ENCODE results near the gene TEX10. TPM values are rescaled to one million over a fixed set of nuclear protein-coding genes. Genes with fewer than 3 reads are reported as not detected.

The TEX10 gene
- total and polyA plus RNA-seq, 2 of the 4 experiments (the other 2 are of a cell fraction) = 16.2 to 43.9 TPM

- no peak overlapping the region for H3K9ac ChIP-seq (ENCODE audit: low read depth, low read length)
- no peaks in the 10 kb centered on the region for H3K27me3 ChIP-seq (ENCODE audit: control insufficient read depth, insufficient read depth, low read length)
- H2BK5ac ChIP-seq (ENCODE audit: low read depth, low read length, poor library complexity, severe bottlenecking) = peak overlapping the region; percentile 99
- H3K56ac ChIP-seq (ENCODE audit: extremely low read depth, insufficient read depth, low read length) = peak overlapping the region; percentile 88
- DNase-seq (peak; percentile 77), ATAC-seq (ENCODE audit: low read depth) (peak; percentile 93)
- WGBS, 2 experiments (ENCODE audit: extremely low coverage in 2 of 2, insufficient read length in 1 of 2) = no CpG with 5 or more reads among the region's 4 CpGs
- in situ Hi-C loops (cut with MboI; ENCODE audit: low sequenced_read_pairs) = no loop called here
- peak overlapping the region; percentile 98 for H2BK20ac ChIP-seq (ENCODE audit: low read depth, low read length)
- H2BK120ac ChIP-seq (ENCODE audit: low read depth, low read length) = peak overlapping the region; percentile 98
- CTCF ChIA-PET = interaction anchor here (0.7 to 1.3 kb wide), 2 partner anchors 9 to 57 kb away, joined by 3 to 4 read pairs; no protein-coding TSS in a partner anchor
- H4K91ac ChIP-seq (ENCODE audit: insufficient read depth, low read depth, low read length) = peak overlapping the region; percentile 91
- peak overlapping the region; percentile 87 for H2AFZ ChIP-seq (replicated peaks; ENCODE audit: low read length, poor library complexity)
- peak overlapping the region; percentile 39; the same call in 1 of the 2 replicates for H3K4me2 ChIP-seq (ENCODE audit: low read depth, low read length)
- peak overlapping the region; percentile 7 for H2AK9ac ChIP-seq (replicated peaks; ENCODE audit: low read depth, low read length, poor library complexity)
- no TSS peak for BruUV-seq (replicated peaks)
- peak overlapping the region; percentile 94; the same call in 1 of the 2 replicates for H3K23ac ChIP-seq (ENCODE audit: low read depth, low read length)
- dilution Hi-C loops (cut with HindIII; ENCODE audit: low sequenced_read_pairs, unreplicated experiment) = no loop called here
- H3K4me3 ChIP-seq (ENCODE audit: insufficient read depth, low read depth, low read length) = no peak overlapping the region
- peaks cover 0 to 3% of the 10 kb centered on the region in 2 experiments; a peak in 1 of 4 replicates for H3K79me1 ChIP-seq (ENCODE audit: low read depth in 1 of 2, low read length in 2 of 2)
- H2AK5ac ChIP-seq (ENCODE audit: low read depth, low read length) = peak overlapping the region; percentile 61; the same call in 1 of the 2 replicates
- POLR2A ChIA-PET (ENCODE audit: unreplicated experiment) = no interaction called here
- H3K9me1 ChIP-seq (ENCODE audit: insufficient read depth, low read length) = no peaks in the 10 kb centered on the region; the same call in 1 of the 2 replicates
- no peaks in the 10 kb centered on the region for H3K36me3 ChIP-seq (ENCODE audit: control insufficient read depth, insufficient read depth, low read length)
- H2BK15ac ChIP-seq (ENCODE audit: low read depth, low read length) = peak overlapping the region; percentile 97; the same call in 2 of the 3 replicates
- H3K4ac ChIP-seq (ENCODE audit: low read depth, low read length) = peak overlapping the region; percentile 96
- H3K4me1 ChIP-seq (ENCODE audit: control insufficient read depth, insufficient read depth, low read length) = peaks cover 6% of the 10 kb centered on the region; the same call in 1 of the 2 replicates
- H4K8ac ChIP-seq (ENCODE audit: low read depth in 2 of 2, low read length in 2 of 2) = peak overlapping the region; percentile 94 to 99
- no peak for TF ChIP-seq RCOR1 (IDR thresholded peaks at IDR 0.05; ENCODE audit: insufficient replicate concordance, low read length)
- no peak for TF ChIP-seq MXI1 (IDR thresholded peaks at IDR 0.05; ENCODE audit: borderline replicate concordance, low read depth, low read length)
- H3K9me3 ChIP-seq (ENCODE audit: control insufficient read depth, insufficient read depth, low read length) = peaks cover 6% of the 10 kb centered on the region
- no peaks in the 10 kb centered on the region for H4K20me1 ChIP-seq (ENCODE audit: insufficient read depth, low read length)
- H3K14ac ChIP-seq (replicated peaks; ENCODE audit: low read depth, low read length) = peak overlapping the region; percentile 98; the same call in 1 of the 2 replicates
- peak overlapping the region; percentile 94 for H4K5ac ChIP-seq (ENCODE audit: low read depth, low read length)
- peak overlapping the region; percentile 88 for H3K18ac ChIP-seq (ENCODE audit: low read depth, low read length)
- intact Hi-C loops (cut with micrococcal nuclease) = loop anchor here (1.0 to 5.0 kb wide), 2 partner anchors 28 to 32 kb away; partner anchors contain the start of gene TEX10
- peak overlapping the region; percentile 73 for H3K27ac ChIP-seq (ENCODE audit: insufficient read depth, low read length)
Observed at GRCh38 chr9:100379862-100380261, 27.1 kb upstream of the TEX10 start.

Data from IMR-90 (cell line).